Forelimb muscle (tissue), 1 donor: Measurements from ENCODE around the gene RNF175. TPM values are rescaled to one million over a fixed set of nuclear protein-coding genes. Genes with fewer than 3 reads are reported as not detected.
"Not testable (repeated sequence)": the region's sequence is repeated elsewhere in the genome, so short reads cannot be mapped to it uniquely, and the experiment has no call there.

Source experiments
- DNase-seq: peaks from one replicate; pipeline ENCODE4 v3.0.0-alpha.2; 2013; ENCODE audit warnings: low read depth
- polyA plus RNA-seq: library from polyadenylated mRNA; unstranded; fragments of 120-200 nt; gene quantifications from one replicate; pipeline ENCODE4 v1.2.1, GENCODE V29; 2013; ENCODE audit not compliant: insufficient read length

The RNF175 gene
- polyA plus RNA-seq, 1 donor: 0.15 TPM

- DNase-seq: no peak
These were observed 76.1 kb downstream of the RNF175 start for GRCh38 chr4:153683763-153684181.

DNA sequence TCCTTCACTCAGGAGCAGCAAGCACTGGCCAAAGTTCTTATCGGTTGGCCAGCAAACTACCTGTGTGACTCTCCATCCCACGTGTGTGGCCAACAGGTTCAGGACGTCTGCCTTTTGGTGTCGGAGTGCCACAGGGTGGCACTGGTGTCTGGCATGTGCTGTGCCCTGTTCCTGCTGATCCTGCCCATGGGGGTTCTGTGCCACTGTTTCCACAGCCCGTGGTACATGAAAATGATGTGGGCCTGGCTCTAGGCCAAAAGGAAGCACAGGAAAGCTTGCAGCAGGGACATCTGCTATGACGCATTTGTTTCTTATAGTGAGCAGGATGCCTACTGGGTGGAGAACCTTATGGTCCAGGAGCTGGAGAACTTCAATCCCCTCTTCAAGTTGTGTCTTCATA lies 80.3 kb downstream of the RNF175 start:
- DNase-seq: no peak

- no peak for DNase-seq
These were observed 82.8 kb downstream of the RNF175 start for GRCh38 chr4:153676984-153677383.

GRCh38 chr4:153676486-153676885 lies 83.3 kb downstream of the RNF175 start:
- DNase-seq: no peak

DNA sequence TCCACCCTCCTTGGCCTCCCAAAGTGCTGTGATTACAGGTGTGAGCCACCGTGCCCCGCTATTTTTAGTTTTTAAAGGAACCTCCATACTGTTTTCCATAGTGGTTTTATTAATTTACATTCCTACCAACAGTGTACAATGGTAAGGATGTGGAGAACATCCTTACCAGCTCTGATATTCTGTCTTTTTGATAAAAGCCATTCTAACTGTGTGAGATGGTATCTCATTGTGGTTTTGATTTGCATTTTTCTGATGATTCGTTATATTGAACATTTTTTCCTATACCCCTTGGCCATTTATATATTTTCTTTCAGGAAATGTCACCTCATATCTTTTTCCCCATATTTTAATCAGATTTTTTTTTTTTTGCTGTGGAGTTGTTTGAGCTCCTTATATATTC lies 90.0 kb downstream of the RNF175 start:
- no peak for DNase-seq

DNA sequence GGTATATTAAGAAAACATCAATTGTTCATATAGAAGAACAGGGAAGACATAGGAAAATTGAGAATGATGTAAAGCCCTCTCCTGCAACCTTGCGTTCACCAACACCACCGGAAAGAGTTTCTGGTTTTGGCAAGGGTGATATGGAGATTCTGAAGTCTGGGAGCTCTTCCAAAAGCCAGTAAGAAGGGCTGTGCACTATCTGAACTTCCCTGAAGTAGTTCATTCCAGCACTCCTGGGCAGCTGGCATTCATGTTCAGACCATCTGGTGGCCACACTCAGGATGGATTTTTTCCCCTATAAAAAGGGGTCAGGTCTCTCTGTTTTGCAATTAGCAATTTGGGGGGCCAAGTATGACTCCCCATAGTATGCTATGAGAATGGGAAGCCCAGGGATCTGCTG lies 91.2 kb downstream of the RNF175 start:
- no peak for DNase-seq

GRCh38 chr4:153666505-153666904 lies 93.3 kb downstream of the RNF175 start:
- not testable (repeated sequence) for DNase-seq

DNA sequence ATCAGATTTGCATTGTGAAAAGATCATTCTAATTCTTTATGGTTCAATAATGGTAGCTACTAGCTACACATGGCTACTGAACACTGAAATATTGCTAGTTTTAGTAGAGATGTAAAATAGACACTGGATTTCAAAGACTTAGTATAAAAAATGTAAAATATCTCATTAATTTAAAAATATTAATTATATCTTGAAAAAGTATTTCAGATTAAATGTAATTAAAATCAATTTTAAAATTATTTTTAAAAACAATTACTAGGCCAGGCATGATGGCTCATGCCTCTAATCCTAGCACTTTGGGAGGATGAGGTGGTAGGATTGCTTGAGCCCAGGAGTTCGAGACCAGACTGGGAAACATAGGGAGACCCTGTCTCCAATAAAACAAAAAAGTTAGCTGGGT lies 96.2 kb downstream of the RNF175 start:
- no peak for DNase-seq

DNA sequence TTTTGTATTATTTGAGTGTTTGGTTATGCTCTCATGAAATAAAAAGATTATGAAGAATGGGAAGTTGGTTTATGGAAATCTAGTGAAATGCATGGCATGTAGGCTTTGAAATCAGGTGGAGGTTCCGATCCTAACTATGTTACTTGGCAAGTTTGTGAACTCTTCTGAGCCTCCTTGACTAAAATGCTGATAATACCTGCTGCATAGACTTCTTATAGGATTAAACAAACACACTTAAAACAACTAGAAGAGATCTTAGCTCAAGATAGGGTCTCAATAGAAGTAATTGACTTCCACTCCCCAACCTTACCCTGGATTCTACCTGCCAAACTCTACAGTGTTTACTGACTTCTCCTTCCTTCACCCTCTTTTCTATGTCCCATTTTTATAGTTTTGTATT lies 97.9 kb downstream of the RNF175 start:
- no peak for DNase-seq

DNA sequence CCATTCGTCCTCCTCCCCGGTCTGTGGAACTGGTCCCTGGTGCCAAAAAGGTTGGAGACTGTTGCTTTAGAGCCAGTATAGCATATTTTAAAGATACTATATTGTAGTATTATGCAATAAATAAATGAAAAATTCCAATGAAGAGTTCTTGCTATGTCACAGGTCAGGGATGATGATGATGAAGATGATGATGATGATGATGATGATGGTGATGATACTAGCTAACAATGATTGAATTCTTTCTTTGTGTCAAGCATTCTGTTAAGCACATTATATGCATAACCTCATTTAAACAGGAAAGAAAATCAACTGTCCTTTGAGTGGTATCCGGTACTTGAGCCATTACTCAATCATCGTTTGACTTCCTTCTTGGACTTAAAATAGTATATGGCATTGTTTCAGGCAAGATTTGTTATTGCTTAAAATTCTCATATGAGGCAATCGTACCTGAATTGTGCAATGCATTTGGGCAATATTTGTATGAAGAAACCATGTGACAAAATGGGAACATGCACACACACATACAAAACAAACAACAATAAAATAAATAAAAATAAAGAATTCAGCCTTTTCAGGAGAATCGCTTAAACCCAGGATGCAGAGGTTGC lies 98.5 kb downstream of the RNF175 start:
- DNase-seq: no peak

Other genes starting within 250 kb of the RNF175 start
- 2.2 TPM for gene TLR2, start 75.7 kb downstream of the RNF175 start, polyA plus RNA-seq
- 35.7 TPM for gene SFRP2, start 29.1 kb upstream of the RNF175 start, polyA plus RNA-seq